ENCODE data around the gene PCNP. TPM values are rescaled to one million over a fixed set of nuclear protein-coding genes. Genes with fewer than 3 reads are reported as not detected.

Gene PCNP
- polyA plus RNA-seq, 1 of the 3 experiments (the other 2 are of a cell fraction): 45.8 TPM

- Histone ChIP-seq H3F3A (replicated peaks; ENCODE audit: insufficient read depth) (peaks cover 18% of the 10 kb centered on the region), H3K4me1 (ENCODE audit: control insufficient read depth in 1 of 2, insufficient read depth in 2 of 2, low read depth in 1 of 2, low read length in 1 of 2) (no peaks in the 10 kb centered on the region), H3K9ac (no peak overlapping the region), H3K27ac (ENCODE audit: low read depth in 2 of 2, low read length in 1 of 2) (no peak overlapping the region), H3K9me2 (no peaks in the 10 kb centered on the region), H3K4me3 (ENCODE audit: low read depth in 2 of 2, low read length in 1 of 2) (no peak overlapping the region), H3K9me3 (no peaks in the 10 kb centered on the region), H3K27me3 (ENCODE audit: insufficient read depth) (no peaks in the 10 kb centered on the region), H3K4me2 (no peak overlapping the region), H4K20me1 (ENCODE audit: insufficient read depth) (peaks cover 29% of the 10 kb centered on the region), H2AFZ (ENCODE audit: low read depth) (no peak overlapping the region), H3K79me2 (ENCODE audit: insufficient read depth) (peaks cover 58% of the 10 kb centered on the region), H3K36me3 (replicated peaks in 1 of 2; ENCODE audit: control insufficient read depth in 1 of 2, insufficient read depth in 2 of 2, low read length in 1 of 2) (peaks cover 49 to 68% of the 10 kb centered on the region in 2 experiments)
- ChIA-PET POLR2A (interaction anchor here (0.5 kb wide), 1 partner anchor 368 kb away, joined by 3 read pairs; no protein-coding TSS in a partner anchor), CTCF (interaction anchor here (1.0 kb wide), 1 partner anchor 17 kb away, joined by 3 read pairs; no protein-coding TSS in a partner anchor)
- TF ChIP-seq FOXJ3 (CRISPR knock-in tag; IDR thresholded peaks at IDR 0.05): no peak
- no peak for TF ChIP-seq JUND (IDR thresholded peaks at IDR 0.05)
- TF ChIP-seq CTCF (IDR thresholded peaks at IDR 0.05): no peak
- TF ChIP-seq REST (IDR thresholded peaks at IDR 0.05; ENCODE audit: low read depth, low read length): no peak
- TF ChIP-seq MAX (IDR thresholded peaks at IDR 0.05; ENCODE audit: low read depth): no peak
- no peak for TF ChIP-seq ELF1 (IDR thresholded peaks at IDR 0.05)
- TF ChIP-seq, protein P1, sequence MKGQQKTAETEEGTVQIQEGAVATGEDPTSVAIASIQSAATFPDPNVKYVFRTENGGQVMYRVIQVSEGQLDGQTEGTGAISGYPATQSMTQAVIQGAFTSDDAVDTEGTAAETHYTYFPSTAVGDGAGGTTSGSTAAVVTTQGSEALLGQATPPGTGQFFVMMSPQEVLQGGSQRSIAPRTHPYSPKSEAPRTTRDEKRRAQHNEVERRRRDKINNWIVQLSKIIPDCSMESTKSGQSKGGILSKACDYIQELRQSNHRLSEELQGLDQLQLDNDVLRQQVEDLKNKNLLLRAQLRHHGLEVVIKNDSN (IDR thresholded peaks at IDR 0.05; ENCODE audit: borderline replicate concordance, low read depth): no peak
- TF ChIP-seq, protein P2, sequence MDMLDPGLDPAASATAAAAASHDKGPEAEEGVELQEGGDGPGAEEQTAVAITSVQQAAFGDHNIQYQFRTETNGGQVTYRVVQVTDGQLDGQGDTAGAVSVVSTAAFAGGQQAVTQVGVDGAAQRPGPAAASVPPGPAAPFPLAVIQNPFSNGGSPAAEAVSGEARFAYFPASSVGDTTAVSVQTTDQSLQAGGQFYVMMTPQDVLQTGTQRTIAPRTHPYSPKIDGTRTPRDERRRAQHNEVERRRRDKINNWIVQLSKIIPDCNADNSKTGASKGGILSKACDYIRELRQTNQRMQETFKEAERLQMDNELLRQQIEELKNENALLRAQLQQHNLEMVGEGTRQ (IDR thresholded peaks at IDR 0.05; ENCODE audit: borderline replicate concordance, low read depth, low read length): no peak
- TF ChIP-seq ZBTB33 (IDR thresholded peaks at IDR 0.05; ENCODE audit: borderline replicate concordance, low read depth): no peak
- TF ChIP-seq NFIC (IDR thresholded peaks at IDR 0.05; ENCODE audit: borderline replicate concordance): no peak
- TF ChIP-seq, protein P3, sequence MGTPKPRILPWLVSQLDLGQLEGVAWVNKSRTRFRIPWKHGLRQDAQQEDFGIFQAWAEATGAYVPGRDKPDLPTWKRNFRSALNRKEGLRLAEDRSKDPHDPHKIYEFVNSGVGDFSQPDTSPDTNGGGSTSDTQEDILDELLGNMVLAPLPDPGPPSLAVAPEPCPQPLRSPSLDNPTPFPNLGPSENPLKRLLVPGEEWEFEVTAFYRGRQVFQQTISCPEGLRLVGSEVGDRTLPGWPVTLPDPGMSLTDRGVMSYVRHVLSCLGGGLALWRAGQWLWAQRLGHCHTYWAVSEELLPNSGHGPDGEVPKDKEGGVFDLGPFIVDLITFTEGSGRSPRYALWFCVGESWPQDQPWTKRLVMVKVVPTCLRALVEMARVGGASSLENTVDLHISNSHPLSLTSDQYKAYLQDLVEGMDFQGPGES (IDR thresholded peaks at IDR 0.05; ENCODE audit: low read depth, low read length): no peak
- no peak for TF ChIP-seq EZH2phosphoT487 (IDR thresholded peaks at IDR 0.05; ENCODE audit: borderline replicate concordance, low read depth)
- TF ChIP-seq CHD2 (IDR thresholded peaks at IDR 0.05; ENCODE audit: low read length, partially characterized antibody): no peak
- no peak for TF ChIP-seq GATA2 (CRISPR knock-in tag; IDR thresholded peaks at IDR 0.05)
- 91% methylated on average over 3 of the region's 3 CpGs for WGBS (ENCODE audit: low lambda C conversion rate)
- no peak for DNase-seq
Observed at GRCh38 chr3:101591071-101591470, 17.1 kb downstream of the PCNP start.
